ENCODE results near the gene AQP6.
A peak's percentile ranks its signal among the peaks of the same experiment; 100 is the strongest.

The AQP6 gene

GRCh38 chr12:49955899-49956662 lies 16.7 kb upstream of the AQP6 start:
- no peak for DNase-seq (ENCODE audit: low spot score)

- DNase-seq (ENCODE audit: low spot score): no peak
Measured at GRCh38 chr12:49956663-49957569, 15.8 kb upstream of the AQP6 start.

GRCh38 chr12:49957570-49957967 lies 15.2 kb upstream of the AQP6 start:
- no peak for DNase-seq (ENCODE audit: low spot score)

GRCh38 chr12:49959685-49960473 lies 12.9 kb upstream of the AQP6 start:
- DNase-seq (ENCODE audit: low spot score): no peak

DNA sequence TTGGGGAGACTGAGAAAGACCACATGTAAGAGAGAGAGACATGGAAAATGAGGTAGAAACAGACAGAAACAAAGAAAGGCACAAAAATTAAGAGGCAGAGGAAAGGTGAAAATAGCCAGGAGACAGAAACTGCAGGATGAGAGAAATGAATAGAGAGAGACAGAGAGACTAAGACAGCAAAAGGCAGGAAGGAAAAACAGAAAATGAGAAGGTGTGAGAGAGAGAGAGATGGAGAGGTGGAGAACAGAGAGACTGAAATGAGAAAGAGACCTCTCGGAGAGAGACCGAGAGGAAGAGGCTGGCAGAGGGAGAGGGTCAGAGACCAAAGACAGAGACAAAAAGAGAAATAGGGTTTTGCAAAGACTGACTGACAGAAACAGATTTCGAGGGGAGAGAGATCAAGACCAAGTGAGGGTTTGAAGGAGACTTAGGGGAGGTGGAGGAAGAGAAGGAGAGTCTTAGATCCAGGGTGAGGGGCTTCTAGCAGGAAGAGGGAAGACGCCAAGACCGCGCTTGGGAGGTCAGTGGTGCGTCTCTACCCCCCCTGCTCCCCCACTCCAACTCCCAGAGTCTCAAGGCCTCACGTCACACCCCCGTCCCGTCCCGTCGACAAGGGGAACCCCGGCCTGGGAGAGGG lies 12.2 kb upstream of the AQP6 start:
- no peak for DNase-seq (ENCODE audit: low spot score)

DNA sequence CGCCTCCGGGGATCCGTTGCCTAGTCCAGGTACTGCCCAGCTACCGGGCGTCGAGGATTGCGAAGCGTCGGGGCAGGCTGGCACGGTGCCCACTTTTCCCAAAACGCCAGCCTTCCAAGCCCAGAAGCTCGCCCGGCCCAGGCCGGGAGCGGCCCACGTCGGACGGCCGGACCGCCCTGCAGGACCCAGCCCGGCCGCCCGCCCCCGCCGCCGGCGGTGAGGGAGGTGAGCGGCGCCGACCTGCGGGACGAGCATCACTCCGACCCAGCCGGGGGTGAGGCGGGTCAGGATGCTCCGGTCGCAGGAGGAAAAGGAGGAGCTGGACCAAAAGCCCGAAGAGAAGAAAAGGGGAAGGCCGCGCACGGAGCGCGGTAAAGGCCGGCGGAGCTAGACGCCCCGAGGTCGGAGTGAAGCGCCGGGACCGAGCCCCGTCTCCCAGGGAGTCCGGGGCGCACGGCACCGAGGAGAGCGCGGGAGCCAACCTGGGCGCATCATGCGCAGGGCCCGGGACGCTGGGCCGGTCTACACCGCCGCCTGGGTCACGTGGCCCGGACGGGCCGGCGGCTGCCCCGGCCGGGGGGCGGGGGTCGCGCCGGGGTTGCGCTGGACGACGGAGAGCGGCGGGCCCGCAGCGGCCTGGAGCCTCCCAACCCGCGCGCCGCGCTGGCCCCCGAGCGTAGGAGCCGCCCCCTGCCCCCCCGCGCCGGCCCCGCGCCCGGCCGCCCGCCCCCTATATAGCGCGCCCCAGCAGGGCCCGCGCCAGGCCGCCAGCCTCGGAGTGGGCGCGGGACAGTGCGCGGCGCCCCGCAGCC lies 11.4 kb upstream of the AQP6 start, which contains the start of gene AQP5:
AQP5 (plus strand) TSS at position 762 of the 812 bp plus-strand sequence. CDS start 146 bp downstream, outside the sequence.
- DNase-seq (ENCODE audit: low spot score): no peak

- DNase-seq (ENCODE audit: low spot score): no peak
Measured at GRCh38 chr12:49961993-49962764, 10.6 kb upstream of the AQP6 start.

GRCh38 chr12:49962861-49963765 lies 9.6 kb upstream of the AQP6 start:
- no peak for DNase-seq (ENCODE audit: low spot score)

- no peak for DNase-seq (ENCODE audit: low spot score)
Measured at GRCh38 chr12:49963976-49964815, 8.6 kb upstream of the AQP6 start.

DNA sequence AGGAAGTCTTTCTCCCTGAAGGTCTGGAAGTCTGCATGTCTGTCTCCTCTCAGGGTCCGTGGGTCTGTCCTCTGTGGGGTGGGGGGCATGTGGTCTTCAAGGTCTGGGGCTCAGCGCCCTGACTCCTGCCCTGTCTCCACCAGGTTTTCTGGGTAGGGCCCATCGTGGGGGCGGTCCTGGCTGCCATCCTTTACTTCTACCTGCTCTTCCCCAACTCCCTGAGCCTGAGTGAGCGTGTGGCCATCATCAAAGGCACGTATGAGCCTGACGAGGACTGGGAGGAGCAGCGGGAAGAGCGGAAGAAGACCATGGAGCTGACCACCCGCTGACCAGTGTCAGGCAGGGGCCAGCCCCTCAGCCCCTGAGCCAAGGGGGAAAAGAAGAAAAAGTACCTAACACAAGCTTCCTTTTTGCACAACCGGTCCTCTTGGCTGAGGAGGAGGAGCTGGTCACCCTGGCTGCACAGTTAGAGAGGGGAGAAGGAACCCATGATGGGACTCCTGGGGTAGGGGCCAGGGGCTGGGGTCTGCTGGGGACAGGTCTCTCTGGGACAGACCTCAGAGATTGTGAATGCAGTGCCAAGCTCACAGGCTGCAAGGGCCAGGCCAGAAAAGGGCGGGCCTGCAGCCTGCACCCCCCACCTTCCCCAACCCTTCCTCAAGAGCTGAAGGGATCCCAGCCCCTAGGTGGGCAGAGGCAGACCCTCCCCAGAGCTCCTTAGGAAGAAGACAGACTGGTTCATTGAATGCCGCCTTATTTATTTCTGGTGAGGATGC lies 7.7 kb upstream of the AQP6 start:
- DNase-seq (ENCODE audit: low spot score): no peak

DNA sequence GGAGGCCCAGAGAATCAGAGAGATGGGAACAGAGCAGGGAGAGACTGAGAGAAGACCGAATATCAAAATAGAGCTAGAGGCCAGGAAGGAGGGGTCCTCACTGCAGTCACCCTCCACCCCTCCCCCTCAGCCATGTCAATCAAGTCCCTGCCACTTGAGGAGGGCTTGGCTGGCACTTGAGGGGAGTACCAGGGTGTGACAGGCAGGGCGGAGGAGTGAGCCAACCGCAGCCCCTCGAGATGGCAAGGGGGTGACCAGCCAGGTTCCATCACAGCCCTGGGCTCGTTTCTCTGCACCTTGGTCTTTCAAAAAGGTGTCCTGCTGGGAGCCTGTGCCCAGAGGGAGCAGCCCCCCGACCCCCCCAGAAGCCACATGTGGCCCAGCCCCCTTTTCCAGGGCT lies 6.9 kb upstream of the AQP6 start:
- no peak for DNase-seq (ENCODE audit: low spot score)

DNA sequence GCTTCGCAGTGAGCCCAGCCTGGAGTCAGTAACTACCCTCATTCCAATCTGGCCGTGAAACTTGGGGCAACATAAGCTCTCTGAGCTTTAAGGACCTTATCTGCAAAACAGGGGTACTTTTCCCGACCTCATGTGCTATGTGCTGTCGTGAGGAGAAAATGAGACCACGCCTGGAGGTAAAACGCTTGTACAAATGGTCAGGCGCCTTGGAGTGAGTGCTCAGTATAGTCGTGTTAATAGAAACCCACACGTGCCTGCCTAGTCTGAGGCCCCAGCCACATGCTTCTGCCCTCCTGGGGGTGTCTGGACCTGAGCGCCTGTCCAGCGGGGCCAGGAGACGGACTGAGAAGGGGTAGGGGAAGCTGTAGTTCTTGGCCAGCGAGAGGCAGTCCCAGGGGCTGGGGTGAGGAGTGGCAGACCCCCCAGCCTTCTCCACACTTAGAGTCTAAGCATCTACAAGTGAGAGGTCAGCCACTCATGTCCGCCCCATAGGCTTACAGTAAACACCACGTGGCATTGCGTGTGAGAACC lies 6.2 kb upstream of the AQP6 start:
- DNase-seq (ENCODE audit: low spot score): no peak

- peak; percentile 92 for DNase-seq (ENCODE audit: low spot score)
Measured at GRCh38 chr12:49967042-49967776, 5.5 kb upstream of the AQP6 start.

DNA sequence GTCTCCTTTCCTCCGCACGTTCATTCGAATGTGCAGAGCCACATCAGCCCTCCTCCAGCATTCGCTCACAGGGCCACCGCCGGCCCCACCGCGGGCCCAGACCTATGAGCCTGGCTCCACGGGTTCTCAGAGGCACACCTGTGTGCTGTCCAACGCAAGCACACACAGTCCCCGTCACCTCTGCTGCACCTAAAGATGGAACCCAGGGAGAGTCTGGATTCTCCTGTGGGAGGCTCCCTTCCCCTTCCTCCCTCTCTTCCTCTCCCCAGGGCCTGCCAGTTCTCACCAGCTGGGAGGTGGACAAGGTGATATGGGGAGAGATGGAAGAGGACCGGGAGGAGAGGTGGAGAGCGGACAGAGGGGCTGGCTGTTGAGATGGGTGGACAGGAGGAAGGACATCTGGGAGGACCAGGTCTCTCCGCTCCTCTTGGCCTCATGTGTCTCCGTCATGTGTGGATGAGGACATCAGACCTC lies 4.9 kb upstream of the AQP6 start:
- peak; percentile 25 for DNase-seq (ENCODE audit: low spot score)

- no peak for DNase-seq (ENCODE audit: low spot score)
Measured at GRCh38 chr12:49968471-49968870, 4.3 kb upstream of the AQP6 start.

DNA sequence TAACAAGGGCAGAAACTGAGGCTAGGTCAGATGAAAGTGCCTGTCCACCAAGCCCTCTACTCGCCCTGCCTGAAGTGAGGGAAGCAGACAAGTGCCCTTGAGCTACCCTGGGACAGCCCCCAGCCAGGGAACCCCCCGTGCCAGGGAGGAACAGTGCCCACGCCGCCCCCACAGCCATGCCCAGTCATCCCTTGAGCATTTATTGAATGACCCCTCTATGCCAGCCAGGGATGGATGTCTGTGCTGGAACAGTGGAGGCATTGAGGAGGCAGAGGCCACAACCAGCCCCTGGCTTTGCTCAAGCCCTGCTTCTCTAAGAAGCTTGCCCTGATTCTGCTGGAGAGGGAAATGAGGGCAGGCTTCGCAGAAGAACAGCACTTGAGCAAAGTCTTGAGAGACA lies 3.7 kb upstream of the AQP6 start:
- DNase-seq (ENCODE audit: low spot score): peak; percentile 93

All from pons (tissue), 1 donor.